ENCODE measurements around the gene CLK2. TPM values are rescaled to one million over a fixed set of nuclear protein-coding genes. Genes with fewer than 3 reads are reported as not detected.

The CLK2 gene
- polyA plus RNA-seq, 1 donor from 2014 or later = 44.4 TPM

GRCh38 chr1:155277070-155277901 is 4.0 kb upstream of the CLK2 start, which contains the start of gene HCN3:
HCN3 (plus strand) TSS chr1:155277463; CDS start chr1:155277591, 128 bp downstream.
- H3K9me2 ChIP-seq (ENCODE audit: insufficient read depth, low read length) = no peaks in the 10 kb centered on the region
- peak within 1 kb of the TSS; percentile 96 for H3K4me3 ChIP-seq (ENCODE audit: low read length)
- peak within 1 kb of the TSS; percentile 37 for H2AFZ ChIP-seq (ENCODE audit: low read depth, low read length)
- H3K36me3 ChIP-seq (ENCODE audit: insufficient read depth, low read length) = no peaks in the 10 kb centered on the region
- peak within 1 kb of the TSS; percentile 100 for H3K27ac ChIP-seq (ENCODE audit: low read length)
- H3K9me3 ChIP-seq (ENCODE audit: low read length) = no peaks in the 10 kb centered on the region
- peaks cover 10% of the 10 kb centered on the region for H3F3A ChIP-seq (ENCODE audit: insufficient read depth, low read length, poor library complexity, severe bottlenecking)
- H4K20me1 ChIP-seq (ENCODE audit: insufficient read depth) = no peaks in the 10 kb centered on the region
- TF ChIP-seq MXI1 (conservative IDR thresholded peaks at IDR 0.05; ENCODE audit: poor library complexity, severe bottlenecking) = peak; percentile 78
- no peak for TF ChIP-seq EZH2 (IDR thresholded peaks at IDR 0.05; ENCODE audit: borderline replicate concordance, insufficient read depth, low read length, poor library complexity, severe bottlenecking)
- TF ChIP-seq EP300 (conservative IDR thresholded peaks at IDR 0.05; ENCODE audit: poor library complexity, severe bottlenecking) = peak; percentile 14
- peak; percentile 75 for TF ChIP-seq RAD21 (conservative IDR thresholded peaks at IDR 0.05)
- peak; percentile 65 for TF ChIP-seq REST (IDR thresholded peaks at IDR 0.05; ENCODE audit: borderline replicate concordance)
- TF ChIP-seq CTCF (IDR thresholded peaks at IDR 0.05; ENCODE audit: poor library complexity, severe bottlenecking) = peak; percentile 89
- peak; percentile 88 for TF ChIP-seq POLR2AphosphoS5 (IDR thresholded peaks at IDR 0.05)
- TF ChIP-seq TAF1 (IDR thresholded peaks at IDR 0.05; ENCODE audit: low read depth) = peak; percentile 54
- TF ChIP-seq SMC3 (conservative IDR thresholded peaks at IDR 0.05; ENCODE audit: poor library complexity) = peak; percentile 90
- peaks cover 6% of the 10 kb centered on the region for H3K79me2 ChIP-seq (replicated peaks; ENCODE audit: insufficient read depth, low read length)
- H3K27me3 ChIP-seq (ENCODE audit: insufficient read depth, low read depth, low read length) = no peaks in the 10 kb centered on the region
- peak within 1 kb of the TSS; percentile 97 for H3K9ac ChIP-seq (ENCODE audit: low read length)
- peak within 1 kb of the TSS; percentile 65 for H3K4me2 ChIP-seq (ENCODE audit: low read length)

GRCh38 chr1:155272466-155273342 is 600 bp downstream of the CLK2 start:
- no peaks in the 10 kb centered on the region for H3F3A ChIP-seq (ENCODE audit: insufficient read depth, low read length, poor library complexity, severe bottlenecking)
- H2AFZ ChIP-seq (ENCODE audit: low read depth, low read length) = peak overlapping the region; percentile 65
- H3K36me3 ChIP-seq (ENCODE audit: insufficient read depth, low read length) = no peaks in the 10 kb centered on the region
- peak; percentile 7 for TF ChIP-seq REST (IDR thresholded peaks at IDR 0.05; ENCODE audit: borderline replicate concordance)
- TF ChIP-seq EP300 (conservative IDR thresholded peaks at IDR 0.05; ENCODE audit: poor library complexity, severe bottlenecking) = no peak
- no peaks in the 10 kb centered on the region for H3K27me3 ChIP-seq (ENCODE audit: insufficient read depth, low read depth, low read length)
- no peaks in the 10 kb centered on the region for H3K9me2 ChIP-seq (ENCODE audit: insufficient read depth, low read length)
- peak overlapping the region; percentile 91 for H3K9ac ChIP-seq (ENCODE audit: low read length)
- peaks cover 2% of the 10 kb centered on the region for H4K20me1 ChIP-seq (ENCODE audit: insufficient read depth)
- H3K9me3 ChIP-seq (ENCODE audit: low read length) = no peaks in the 10 kb centered on the region
- H3K27ac ChIP-seq (ENCODE audit: low read length) = peak overlapping the region; percentile 89
- H3K79me2 ChIP-seq (replicated peaks; ENCODE audit: insufficient read depth, low read length) = peaks cover 19% of the 10 kb centered on the region
- H3K4me2 ChIP-seq (ENCODE audit: low read length) = peak overlapping the region; percentile 99
- H3K4me3 ChIP-seq (ENCODE audit: low read length) = peak overlapping the region; percentile 91
